GM13976 (cell line): ENCODE results near the gene BTBD17.

Experiments
- DNase-seq: peaks from one replicate; pipeline ENCODE4 v3.0.0; 2012; ENCODE audit warnings: low spot score
- in situ Hi-C: fragments of 300-500 bp; cut with MboI; formaldehyde crosslinking; loops from one replicate; pipeline ENCODE4 v1.12.0; 2022; ENCODE audit warnings: low sequenced_read_pairs, mixed read lengths, inconsistent platforms; ENCODE audit not compliant: unreplicated experiment
- TF ChIP-seq, protein P1 (sequence below): IDR thresholded peaks from 2 replicates; pipeline ENCODE4 v1.5.1; 2012; ENCODE audit warnings: borderline replicate concordance, mild to moderate bottlenecking; ENCODE audit not compliant: insufficient read depth; ENCODE audit errors: extremely low read depth, missing control alignments, control extremely low read depth

The BTBD17 gene

GRCh38 chr17:74359916-74360315 is 1.8 kb downstream of the BTBD17 start:
- DNase-seq = no peak
- in situ Hi-C loops = loop anchor here (10.0 kb wide), 1 partner anchor 65 kb away; no protein-coding TSS in a partner anchor
- TF ChIP-seq, protein P1, sequence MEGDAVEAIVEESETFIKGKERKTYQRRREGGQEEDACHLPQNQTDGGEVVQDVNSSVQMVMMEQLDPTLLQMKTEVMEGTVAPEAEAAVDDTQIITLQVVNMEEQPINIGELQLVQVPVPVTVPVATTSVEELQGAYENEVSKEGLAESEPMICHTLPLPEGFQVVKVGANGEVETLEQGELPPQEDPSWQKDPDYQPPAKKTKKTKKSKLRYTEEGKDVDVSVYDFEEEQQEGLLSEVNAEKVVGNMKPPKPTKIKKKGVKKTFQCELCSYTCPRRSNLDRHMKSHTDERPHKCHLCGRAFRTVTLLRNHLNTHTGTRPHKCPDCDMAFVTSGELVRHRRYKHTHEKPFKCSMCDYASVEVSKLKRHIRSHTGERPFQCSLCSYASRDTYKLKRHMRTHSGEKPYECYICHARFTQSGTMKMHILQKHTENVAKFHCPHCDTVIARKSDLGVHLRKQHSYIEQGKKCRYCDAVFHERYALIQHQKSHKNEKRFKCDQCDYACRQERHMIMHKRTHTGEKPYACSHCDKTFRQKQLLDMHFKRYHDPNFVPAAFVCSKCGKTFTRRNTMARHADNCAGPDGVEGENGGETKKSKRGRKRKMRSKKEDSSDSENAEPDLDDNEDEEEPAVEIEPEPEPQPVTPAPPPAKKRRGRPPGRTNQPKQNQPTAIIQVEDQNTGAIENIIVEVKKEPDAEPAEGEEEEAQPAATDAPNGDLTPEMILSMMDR = no peak

GRCh38 chr17:74358697-74359096 is 3.0 kb downstream of the BTBD17 start:
- DNase-seq = no peak
- TF ChIP-seq, protein P1 = no peak
- in situ Hi-C loops = no loop called here

DNA sequence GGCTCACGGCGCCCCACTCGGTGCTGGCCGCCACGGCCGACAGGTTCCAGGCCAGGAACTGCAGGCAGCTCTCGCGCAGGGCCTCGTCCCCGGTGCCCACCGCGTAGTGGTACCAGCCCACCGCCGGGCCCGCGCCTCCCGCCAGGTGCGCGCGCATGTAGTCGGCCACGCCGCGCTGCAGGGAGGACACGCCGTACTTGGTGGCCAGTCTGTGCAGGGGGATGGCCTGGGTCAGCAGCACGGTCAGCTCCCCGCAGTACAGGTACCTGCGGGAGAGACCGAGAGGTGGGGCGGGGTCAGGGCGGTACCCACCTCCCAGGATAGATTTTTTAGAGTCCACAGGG is 4.2 kb downstream of the BTBD17 start:
- TF ChIP-seq, protein P1 = no peak

GRCh38 chr17:74356646-74357465 is 4.8 kb downstream of the BTBD17 start:
- TF ChIP-seq, protein P1 = no peak
- DNase-seq = no peak
- in situ Hi-C loops = no loop called here

More for the DNA sequence above, 4.2 kb downstream of the BTBD17 start:
- DNase-seq = no peak
- in situ Hi-C loops = no loop called here

- no peak for DNase-seq
- in situ Hi-C loops = no loop called here
- TF ChIP-seq, protein P1 = no peak
Observed at GRCh38 chr17:74355065-74355464, 6.6 kb downstream of the BTBD17 start.

- TF ChIP-seq, protein P1 = no peak
- in situ Hi-C loops = no loop called here
- no peak for DNase-seq
Observed at GRCh38 chr17:74354561-74354960, 7.1 kb downstream of the BTBD17 start.
